HCT116 (cell line): ENCODE data around the gene KHK. TPM values are rescaled to one million over a fixed set of nuclear protein-coding genes. Genes with fewer than 3 reads are reported as not detected.

Source experiments
- ATAC-seq: fragments of 200-7000 bp; cut with Tn5 transposase; 2 replicates; pipeline ENCODE4 v1.9.1; 2020; ENCODE audit warnings: mild to moderate bottlenecking, moderate library complexity
- BruUV-seq: library from RNA; stranded (reverse); fragments of 400-500 nt; replicated peaks from 2 replicates; lab custom pipeline; 2021; lab: Mats Ljungman, UMichigan
- CTCF ChIA-PET: fragments of 300-600 bp; sonication (Branson Sonifier 250); formaldehyde crosslinking; loops from one replicate; lab custom pipeline; 2021; ENCODE audit warnings: antibody characterized with exemption; lab: Charles Lee
- POLR2A ChIA-PET: fragments of 300-600, 350-600 bp; sonication (Branson Sonifier 250); formaldehyde crosslinking; loops from one replicate; lab custom pipeline; 2021; ENCODE audit warnings: antibody characterized with exemption; lab: Charles Lee
- RAD21 ChIA-PET, 2 experiments: fragments of 300-600 bp; sonication (Branson Sonifier 250); formaldehyde crosslinking; loops; one replicate each; lab custom pipeline; 2023; ENCODE audit warnings: low total read pairs in 2 of 2; ENCODE audit not compliant: uncharacterized antibody in 2 of 2, unreplicated experiment in 2 of 2, low non-redundant PET in 1 of 2; lab: Charles Lee
- DNase-seq: peaks from one replicate; pipeline ENCODE4 v3.0.0-alpha.2; 2010; ENCODE audit warnings: low read depth, low spot score
- H2AFZ ChIP-seq: fragments of 200-600 bp; shearing (Covaris generic), sonication (generic); 2 replicates; pipeline ENCODE4 v1.6.1; 2017; ENCODE audit warnings: low read depth, mixed run types, mixed read lengths, antibody characterized with exemption, low read length; ENCODE audit not compliant: poor library complexity, severe bottlenecking
- H3K27ac ChIP-seq: 2 replicates; pipeline ENCODE4 v1.5.1; 2012; ENCODE audit warnings: low read depth, low read length
- H3K27me3 ChIP-seq: fragments of 200-600 bp; sonication (generic); 2 replicates; pipeline ENCODE4 v1.6.1; 2016; ENCODE audit warnings: mixed run types, low read length, mixed read lengths; ENCODE audit not compliant: insufficient read depth
- H3K36me3 ChIP-seq, 2 experiments: fragments of 200-500 bp in 1 of 2; fragments of 200-600 bp in 1 of 2; sonication (Bioruptor generic) in 1 of 2; sonication (generic) in 1 of 2; 2 replicates each; pipeline versions ENCODE4 v1.5.1 to v1.6.1; 2014 to 2016; ENCODE audit warnings: low read length in 2 of 2, inconsistent platforms in 1 of 2, mixed read lengths in 1 of 2, mixed run types in 1 of 2; ENCODE audit not compliant: insufficient read depth in 2 of 2, control insufficient read depth in 1 of 2
- H3K4me1 ChIP-seq, 2 experiments: fragments of 200-600 bp in 1 of 2; sonication (generic) in 1 of 2; 2 replicates each; pipeline versions ENCODE4 v1.5.1 to v1.6.1; 2012 to 2017; ENCODE audit warnings: low read length in 2 of 2, inconsistent platforms in 1 of 2, mild to moderate bottlenecking in 1 of 2, mixed read lengths in 1 of 2, mixed run types in 1 of 2, moderate library complexity in 1 of 2; ENCODE audit not compliant: insufficient read depth in 2 of 2, control insufficient read depth in 1 of 2
- H3K4me2 ChIP-seq: fragments of 200-600 bp; sonication (generic); 2 replicates; pipeline ENCODE4 v1.6.1; 2017; ENCODE audit warnings: mixed run types, low read length, mixed read lengths
- H3K4me3 ChIP-seq, 2 experiments: fragments of 200-600 bp in 1 of 2; sonication (generic) in 1 of 2; replicated peaks in 1 of 2; 2 replicates each; pipeline ENCODE4 v1.5.1; 2011 to 2016; ENCODE audit warnings: low read length in 2 of 2, control low read depth in 1 of 2, low read depth in 1 of 2, mild to moderate bottlenecking in 1 of 2, mixed read lengths in 1 of 2, mixed run types in 1 of 2
- H3K79me2 ChIP-seq: fragments of 200-600 bp; sonication (generic); 2 replicates; pipeline ENCODE4 v1.6.1; 2017; ENCODE audit warnings: mild to moderate bottlenecking, mixed run types, low read length, moderate library complexity, mixed read lengths; ENCODE audit not compliant: insufficient read depth
- H3K9ac ChIP-seq: fragments of 200-600 bp; sonication (generic); 2 replicates; pipeline ENCODE4 v1.6.1; 2016; ENCODE audit warnings: low read length, mixed read lengths
- H3K9me2 ChIP-seq: fragments of 200-600 bp; sonication (generic), shearing (Covaris generic); 2 replicates; pipeline ENCODE4 v1.6.1; 2017; ENCODE audit warnings: mixed run types, mild to moderate bottlenecking, moderate library complexity; ENCODE audit not compliant: insufficient read depth
- H3K9me3 ChIP-seq, 2 experiments: fragments of 200-500 bp in 1 of 2; fragments of 200-600 bp in 1 of 2; sonication (Bioruptor generic) in 1 of 2; sonication (generic) in 1 of 2; 2 replicates each; pipeline ENCODE4 v1.6.1; 2014 to 2017; ENCODE audit warnings: low read length in 2 of 2, mixed read lengths in 2 of 2, inconsistent platforms in 1 of 2, low read depth in 1 of 2, mild to moderate bottlenecking in 1 of 2, mixed run types in 1 of 2, moderate library complexity in 1 of 2; ENCODE audit not compliant: control insufficient read depth in 1 of 2, insufficient read depth in 1 of 2
- H4K20me1 ChIP-seq: fragments of 200-600 bp; sonication (generic), shearing (Covaris generic); 2 replicates; pipeline ENCODE4 v1.6.1; 2017; ENCODE audit warnings: mixed run types, mild to moderate bottlenecking, moderate library complexity; ENCODE audit not compliant: insufficient read depth
- CTCF ChIP-seq, 3 experiments: fragments of 200-600 bp in 1 of 3; sonication (generic) in 1 of 3; IDR thresholded peaks in 2 of 3; conservative IDR thresholded peaks in 1 of 3; 2 replicates each; pipeline ENCODE4 v1.5.1; 2012 to 2017; ENCODE audit warnings: low read depth in 2 of 3, low read length in 2 of 3, antibody characterized with exemption in 1 of 3, borderline replicate concordance in 1 of 3, control low read depth in 1 of 3, mild to moderate bottlenecking in 1 of 3, mixed read lengths in 1 of 3, mixed run types in 1 of 3, moderate library complexity in 1 of 3; ENCODE audit not compliant: insufficient read depth in 1 of 3
- EGR1 ChIP-seq: IDR thresholded peaks from 2 replicates; pipeline ENCODE4 v1.6.1; 2012; ENCODE audit warnings: low read depth
- EZH2 ChIP-seq: fragments of 200-600 bp; sonication (generic); IDR thresholded peaks from 2 replicates; pipeline ENCODE4 v1.6.1; 2017; ENCODE audit warnings: antibody characterized with exemption, mixed run types
- RAD21 ChIP-seq: IDR thresholded peaks from 2 replicates; pipeline ENCODE4 v1.6.1; 2012; ENCODE audit warnings: low read depth, mild to moderate bottlenecking
- REST ChIP-seq: IDR thresholded peaks from 2 replicates; pipeline ENCODE4 v1.6.1; 2012; ENCODE audit warnings: low read depth
- intact Hi-C: fragments of 100-400 bp; cut with micrococcal nuclease; formaldehyde crosslinking; loops from 2 replicates; pipeline ENCODE4 v1.10.0; 2022
- total RNA-seq: library from RNA; stranded (reverse); gene quantifications from one replicate; pipeline ENCODE4 v1.2.1, GENCODE V29; 2021; ENCODE audit not compliant: unreplicated experiment

The KHK gene
- total RNA-seq, 1 experiment from 2014 or later, result 6.7 TPM

GRCh38 chr2:27080140-27080469 is 6.5 kb upstream of the KHK start:
- no peaks in the 10 kb centered on the region for H3K9me3 ChIP-seq
- H4K20me1 ChIP-seq, result no peaks in the 10 kb centered on the region
- no peak overlapping the region for H3K9ac ChIP-seq
- no TSS peak for BruUV-seq
- H3K9me2 ChIP-seq, result no peaks in the 10 kb centered on the region
- no peaks in the 10 kb centered on the region for H3K36me3 ChIP-seq
- H3K27ac ChIP-seq, result no peak overlapping the region; the same call in 1 of the 2 replicates
- no peak overlapping the region for H3K4me3 ChIP-seq
- H3K79me2 ChIP-seq, result no peaks in the 10 kb centered on the region
- intact Hi-C loops, result no loop called here
- no peak for DNase-seq
- ChIA-PET POLR2A (interaction anchor here (1.3 kb wide), 1 partner anchor 9 kb away, joined by 3 read pairs; the partner anchor contains the start of gene OST4), CTCF (no interaction called here), RAD21 (no interaction called here)
- H3K4me1 ChIP-seq, result peaks cover 8 to 18% of the 10 kb centered on the region in 2 experiments
- ATAC-seq, result no peak
- H3K4me2 ChIP-seq, result no peak overlapping the region
- H2AFZ ChIP-seq, result no peak overlapping the region
- TF ChIP-seq CTCF (IDR thresholded peaks at IDR 0.05 in 2 of 3, conservative IDR thresholded peaks at IDR 0.05 in 1 of 3; ENCODE audit: borderline replicate concordance in 1 of 3, insufficient read depth in 1 of 3, low read depth in 2 of 3, low read length in 2 of 3), result no peak
- TF ChIP-seq RAD21, result no peak
- TF ChIP-seq EZH2, result no peak
- TF ChIP-seq REST, result no peak
- no peak for TF ChIP-seq EGR1
- no peaks in the 10 kb centered on the region for H3K27me3 ChIP-seq
